Right lobe of liver (tissue), 6 donors: ENCODE data around the gene ICA1. TPM values are rescaled to one million over a fixed set of nuclear protein-coding genes. Genes with fewer than 3 reads are reported as not detected.

ENCODE experiments used
- ATAC-seq, 4 donors: fragments of 200-7000 bp; cut with Tn5 transposase; one replicate each; pipeline ENCODE4 v1.9.1; 2020; ENCODE audit warnings: mild to moderate bottlenecking in 4 of 4, moderate library complexity in 4 of 4
- DNase-seq, 3 donors: peaks; one replicate each; pipeline ENCODE4 v3.0.0-alpha.2; 2020
- H3K27ac ChIP-seq, 3 donors: fragments of 200-600 bp; one replicate each; pipeline ENCODE4 v1.8.0; 2022
- H3K27me3 ChIP-seq, 2 donors: fragments of 200-600 bp; one replicate each; pipeline ENCODE4 v1.8.0; 2022
- H3K36me3 ChIP-seq, 4 donors: fragments of 200-600 bp; sonication (generic) in 1 of 4; one replicate each; pipeline versions ENCODE4 v1.5.1 to v1.8.0; 2017 to 2022; ENCODE audit warnings: control low read depth in 1 of 4
- H3K4me1 ChIP-seq, 4 donors: fragments of 200-600 bp; sonication (generic) in 1 of 4; one replicate each; pipeline versions ENCODE4 v1.5.1 to v1.8.0; 2017 to 2022; ENCODE audit warnings: control low read depth in 1 of 4
- H3K4me3 ChIP-seq, 3 donors: fragments of 200-600 bp; one replicate each; pipeline ENCODE4 v1.8.0; 2022
- H3K9me3 ChIP-seq, 4 donors: fragments of 200-600 bp; sonication (generic) in 1 of 4; one replicate each; pipeline versions ENCODE4 v1.5.1 to v1.8.0; 2017 to 2022; ENCODE audit warnings: control low read depth in 1 of 4
- CTCF ChIP-seq, 4 donors: fragments of 200-600 bp in 3 of 4; fragments of 450-650 bp in 1 of 4; IDR thresholded peaks; one replicate each; pipeline versions ENCODE4 v1.5.1 to v1.8.0; 2016 to 2022; ENCODE audit warnings: antibody characterized with exemption in 4 of 4, mild to moderate bottlenecking in 2 of 4
- POLR2A ChIP-seq: fragments of 450-650 bp; IDR thresholded peaks from one replicate; pipeline ENCODE4 v1.6.1; 2017; ENCODE audit warnings: antibody characterized with exemption, mild to moderate bottlenecking
- WGBS: methylation state at CpG from one replicate; pipeline ENCODE4 v1.1.6; 2018; ENCODE audit warnings: low coverage, low lambda C conversion rate; ENCODE audit not compliant: insufficient coverage; ENCODE audit errors: missing lambda C conversion rate; 5-methylcytosine and 5-hydroxymethylcytosine counted together
- intact Hi-C, 2 donors: fragments of 100-400 bp; cut with DNase I; formaldehyde crosslinking; loops; one replicate each; pipeline versions ENCODE4 v1.11.2 to v1.14.1; 2022
- total RNA-seq, 6 experiments: library from RNA; depleted of rRNA in 2 of 6; stranded (reverse); fragments of >200 nt in 2 of 6; fragmentation: NEBNext Ultra II Directional in 3 of 6; extraction: Animal tissue kit (Norgen Biotek cat#: 25700) in 3 of 6; gene quantifications; one replicate each; pipeline versions ENCODE4 v1.1.0 to v1.2.4, GENCODE V29; 2016 to 2023
- donor health status: DM: no; HTN: yes; CAD: no.
- donor health status: DM: no; HTN: no; CAD: no.
- donor health status: DM: no; HTN: no; CAD: no.
- donor health status: DM: no; HTN: yes; CAD: no.
- donor health status: DM: no; HTN: yes; CAD: no.

Gene ICA1
- total RNA-seq, 6 experiments from 2014 or later, result 0.95 to 15.0 (median 7.3) TPM

GRCh38 chr7:8185926-8186683, 75.9 kb downstream of the ICA1 start:
- Histone ChIP-seq H3K27me3 (no peaks in the 10 kb centered on the region), H3K4me3 (no peak overlapping the region), H3K9me3 (no peaks in the 10 kb centered on the region), H3K27ac (no peak overlapping the region), H3K4me1 (peaks cover 0 to 3% (median 3%) of the 10 kb centered on the region in 4 donors), H3K36me3 (no peaks in the 10 kb centered on the region)
- TF ChIP-seq CTCF (IDR thresholded peaks at IDR 0.05) (no peak), POLR2A (no peak)
- WGBS, result 67% methylated on average over 3 of the region's 4 CpGs
- ATAC-seq (peak in 2 of 4 donors; percentile 25 to 26), DNase-seq (no peak)
- intact Hi-C loops, result no loop called here

DNA sequence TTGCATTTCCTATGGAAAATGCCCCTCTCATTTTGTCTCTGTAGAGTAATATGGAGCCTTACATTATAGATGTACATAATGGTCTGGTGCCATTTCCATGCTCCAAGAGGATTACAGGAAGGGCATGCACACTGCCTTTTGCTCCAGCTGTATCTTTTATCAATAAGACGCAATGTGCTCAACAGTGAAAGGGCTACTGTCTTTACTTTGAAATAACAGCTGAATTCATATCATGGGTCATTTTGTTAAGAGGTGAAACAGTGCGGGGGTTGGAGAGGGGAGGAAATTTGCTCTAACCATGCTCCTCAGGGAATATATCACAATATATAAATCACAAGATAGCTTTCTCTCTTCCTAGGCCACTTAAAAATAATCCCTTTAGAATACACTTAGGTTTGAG, 77.7 kb downstream of the ICA1 start:
- H3K4me1 ChIP-seq, result no peaks in the 10 kb centered on the region
- H3K27ac ChIP-seq, result no peak overlapping the region
- no peaks in the 10 kb centered on the region for H3K9me3 ChIP-seq
- no peaks in the 10 kb centered on the region for H3K27me3 ChIP-seq
- TF ChIP-seq POLR2A (no peak), CTCF (IDR thresholded peaks at IDR 0.05) (no peak)
- DNase-seq, result no peak
- WGBS, result 86% methylated on average over 2 of the region's 2 CpGs
- intact Hi-C loops, result no loop called here
- H3K4me3 ChIP-seq, result no peak overlapping the region
- ATAC-seq, result no peak
- H3K36me3 ChIP-seq, result no peaks in the 10 kb centered on the region

DNA sequence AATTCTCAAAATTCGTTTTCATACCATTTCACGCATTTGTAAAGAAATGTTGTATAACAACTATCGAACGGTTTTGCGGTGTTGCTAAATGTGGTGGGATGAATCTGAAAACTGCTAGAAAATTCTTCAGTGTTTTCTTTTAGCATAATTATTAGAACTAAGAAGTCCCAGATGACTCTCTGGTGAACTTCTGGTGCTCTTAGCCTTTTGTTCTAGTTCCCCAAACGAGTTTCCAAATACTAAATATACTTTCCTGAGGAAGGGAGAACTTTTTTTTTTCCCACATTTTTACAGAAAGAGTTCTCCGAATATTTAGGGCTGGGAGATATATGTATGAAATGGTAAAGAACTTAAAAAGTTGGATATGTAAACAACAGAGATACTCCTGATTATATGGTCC, 82.5 kb downstream of the ICA1 start:
- ATAC-seq (no peak), DNase-seq (no peak)
- no peak overlapping the region for H3K4me3 ChIP-seq
- no peaks in the 10 kb centered on the region for H3K36me3 ChIP-seq
- no peak overlapping the region for H3K27ac ChIP-seq
- H3K27me3 ChIP-seq, result no peaks in the 10 kb centered on the region
- H3K4me1 ChIP-seq, result peaks cover 0 to 22% (median 9%) of the 10 kb centered on the region in 4 donors
- H3K9me3 ChIP-seq, result no peaks in the 10 kb centered on the region
- intact Hi-C loops, result no loop called here
- 82% methylated on average over 7 of the region's 7 CpGs for WGBS
- TF ChIP-seq POLR2A, result no peak
- no peak for TF ChIP-seq CTCF (IDR thresholded peaks at IDR 0.05)

DNA sequence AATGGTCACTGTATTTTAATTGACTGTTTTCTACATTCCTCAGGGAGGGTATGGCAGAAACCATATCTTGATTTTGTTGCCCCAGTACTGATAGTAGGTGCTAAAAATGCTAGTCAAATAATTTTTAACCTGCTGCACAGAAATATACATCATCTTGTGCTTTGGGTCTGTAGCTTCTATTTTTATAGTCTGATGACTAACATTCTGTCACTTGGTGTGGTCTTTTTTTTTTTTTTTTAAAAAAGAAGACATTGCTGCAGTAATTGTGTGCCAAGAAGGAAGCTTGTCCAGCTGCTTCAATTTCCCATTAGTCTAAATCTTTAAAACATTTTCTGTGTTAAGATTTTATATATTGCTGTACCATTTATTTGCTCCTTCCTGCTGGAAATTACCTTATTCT, 83.6 kb downstream of the ICA1 start:
- TF ChIP-seq POLR2A (no peak), CTCF (IDR thresholded peaks at IDR 0.05) (no peak)
- intact Hi-C loops, result no loop called here
- no peaks in the 10 kb centered on the region for H3K9me3 ChIP-seq
- ATAC-seq, result no peak
- H3K4me1 ChIP-seq, result peaks cover 0 to 22% (median 9%) of the 10 kb centered on the region in 4 donors
- no peaks in the 10 kb centered on the region for H3K36me3 ChIP-seq
- no peak overlapping the region for H3K4me3 ChIP-seq
- no peak for DNase-seq
- no peak overlapping the region for H3K27ac ChIP-seq
- H3K27me3 ChIP-seq, result no peaks in the 10 kb centered on the region
